HL-60 (cell line): ENCODE measurements around the gene PADI2.
A peak's percentile ranks its signal among the peaks of the same experiment; 100 is the strongest.

Source experiments
- DNase-seq, 2 experiments: peaks; one replicate each; pipeline ENCODE4 v3.0.0-alpha.2; 2010 to 2020; ENCODE audit warnings: low read depth in 1 of 2, low spot score in 1 of 2
- H3K27ac ChIP-seq: fragments of 250-450 bp; sonication (Bioruptor Pico); replicated peaks from 2 replicates; pipeline ENCODE4 v1.5.1; 2020; ENCODE audit warnings: mild to moderate bottlenecking, moderate library complexity
- H3K27me3 ChIP-seq: fragments of 250-450 bp; sonication (Bioruptor Pico); 2 replicates; pipeline ENCODE4 v1.5.1; 2021; ENCODE audit warnings: mild to moderate bottlenecking, moderate library complexity; ENCODE audit not compliant: insufficient read depth, poor library complexity, severe bottlenecking
- H3K4me3 ChIP-seq: replicated peaks from 2 replicates; pipeline ENCODE4 v1.5.1; 2011; ENCODE audit warnings: mild to moderate bottlenecking, control low read depth, low read length; ENCODE audit not compliant: insufficient read depth
- GABPA ChIP-seq: IDR thresholded peaks from 2 replicates; pipeline ENCODE4 v1.6.1; 2012; ENCODE audit warnings: low read depth
- POLR2AphosphoS5 ChIP-seq: IDR thresholded peaks from 2 replicates; pipeline ENCODE4 v1.6.1; 2012; ENCODE audit warnings: low read depth
- SPI1 ChIP-seq: IDR thresholded peaks from 2 replicates; pipeline ENCODE4 v1.6.1; 2012; ENCODE audit warnings: low read depth, mild to moderate bottlenecking, borderline replicate concordance
- TF ChIP-seq, protein P1 (sequence below): IDR thresholded peaks from 2 replicates; pipeline ENCODE4 v1.6.1; 2012; ENCODE audit warnings: low read depth; ENCODE audit not compliant: insufficient replicate concordance
- TF ChIP-seq, protein P2 (sequence below): IDR thresholded peaks from one replicate; pipeline ENCODE4 v1.5.1; 2011; ENCODE audit warnings: low read length, control low read depth, inconsistent platforms; ENCODE audit not compliant: insufficient read depth

PADI2 gene

DNA sequence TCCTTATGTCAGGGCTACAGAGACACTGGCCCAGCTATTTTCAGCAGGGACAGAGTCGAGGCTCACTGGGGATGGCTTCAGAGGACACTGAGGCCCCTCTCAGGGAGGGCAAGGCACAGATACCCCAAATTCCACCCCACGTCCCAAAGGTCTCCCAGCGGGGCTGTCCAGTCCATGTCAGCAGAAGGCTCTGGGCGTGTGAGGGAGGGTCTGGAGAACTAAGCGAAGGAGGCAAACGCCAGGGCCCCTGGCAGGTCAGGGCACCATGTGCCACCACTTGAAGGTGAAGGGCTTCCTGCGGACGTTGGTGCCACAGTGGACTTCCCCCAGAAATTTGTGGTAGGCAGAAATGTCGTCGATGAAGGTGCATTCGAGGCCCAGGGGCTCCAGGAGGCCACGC lies 50.5 kb downstream of the PADI2 start:
- Histone ChIP-seq H3K27ac (peak overlapping the region; percentile 96), H3K4me3 (no peak overlapping the region), H3K27me3 (no peaks in the 10 kb centered on the region)
- DNase-seq: no peak
- TF ChIP-seq POLR2AphosphoS5: no peak
- TF ChIP-seq GABPA: no peak
- TF ChIP-seq, protein P1, sequence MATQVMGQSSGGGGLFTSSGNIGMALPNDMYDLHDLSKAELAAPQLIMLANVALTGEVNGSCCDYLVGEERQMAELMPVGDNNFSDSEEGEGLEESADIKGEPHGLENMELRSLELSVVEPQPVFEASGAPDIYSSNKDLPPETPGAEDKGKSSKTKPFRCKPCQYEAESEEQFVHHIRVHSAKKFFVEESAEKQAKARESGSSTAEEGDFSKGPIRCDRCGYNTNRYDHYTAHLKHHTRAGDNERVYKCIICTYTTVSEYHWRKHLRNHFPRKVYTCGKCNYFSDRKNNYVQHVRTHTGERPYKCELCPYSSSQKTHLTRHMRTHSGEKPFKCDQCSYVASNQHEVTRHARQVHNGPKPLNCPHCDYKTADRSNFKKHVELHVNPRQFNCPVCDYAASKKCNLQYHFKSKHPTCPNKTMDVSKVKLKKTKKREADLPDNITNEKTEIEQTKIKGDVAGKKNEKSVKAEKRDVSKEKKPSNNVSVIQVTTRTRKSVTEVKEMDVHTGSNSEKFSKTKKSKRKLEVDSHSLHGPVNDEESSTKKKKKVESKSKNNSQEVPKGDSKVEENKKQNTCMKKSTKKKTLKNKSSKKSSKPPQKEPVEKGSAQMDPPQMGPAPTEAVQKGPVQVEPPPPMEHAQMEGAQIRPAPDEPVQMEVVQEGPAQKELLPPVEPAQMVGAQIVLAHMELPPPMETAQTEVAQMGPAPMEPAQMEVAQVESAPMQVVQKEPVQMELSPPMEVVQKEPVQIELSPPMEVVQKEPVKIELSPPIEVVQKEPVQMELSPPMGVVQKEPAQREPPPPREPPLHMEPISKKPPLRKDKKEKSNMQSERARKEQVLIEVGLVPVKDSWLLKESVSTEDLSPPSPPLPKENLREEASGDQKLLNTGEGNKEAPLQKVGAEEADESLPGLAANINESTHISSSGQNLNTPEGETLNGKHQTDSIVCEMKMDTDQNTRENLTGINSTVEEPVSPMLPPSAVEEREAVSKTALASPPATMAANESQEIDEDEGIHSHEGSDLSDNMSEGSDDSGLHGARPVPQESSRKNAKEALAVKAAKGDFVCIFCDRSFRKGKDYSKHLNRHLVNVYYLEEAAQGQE: no peak
- TF ChIP-seq, protein P2, sequence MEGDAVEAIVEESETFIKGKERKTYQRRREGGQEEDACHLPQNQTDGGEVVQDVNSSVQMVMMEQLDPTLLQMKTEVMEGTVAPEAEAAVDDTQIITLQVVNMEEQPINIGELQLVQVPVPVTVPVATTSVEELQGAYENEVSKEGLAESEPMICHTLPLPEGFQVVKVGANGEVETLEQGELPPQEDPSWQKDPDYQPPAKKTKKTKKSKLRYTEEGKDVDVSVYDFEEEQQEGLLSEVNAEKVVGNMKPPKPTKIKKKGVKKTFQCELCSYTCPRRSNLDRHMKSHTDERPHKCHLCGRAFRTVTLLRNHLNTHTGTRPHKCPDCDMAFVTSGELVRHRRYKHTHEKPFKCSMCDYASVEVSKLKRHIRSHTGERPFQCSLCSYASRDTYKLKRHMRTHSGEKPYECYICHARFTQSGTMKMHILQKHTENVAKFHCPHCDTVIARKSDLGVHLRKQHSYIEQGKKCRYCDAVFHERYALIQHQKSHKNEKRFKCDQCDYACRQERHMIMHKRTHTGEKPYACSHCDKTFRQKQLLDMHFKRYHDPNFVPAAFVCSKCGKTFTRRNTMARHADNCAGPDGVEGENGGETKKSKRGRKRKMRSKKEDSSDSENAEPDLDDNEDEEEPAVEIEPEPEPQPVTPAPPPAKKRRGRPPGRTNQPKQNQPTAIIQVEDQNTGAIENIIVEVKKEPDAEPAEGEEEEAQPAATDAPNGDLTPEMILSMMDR: no peak

DNA sequence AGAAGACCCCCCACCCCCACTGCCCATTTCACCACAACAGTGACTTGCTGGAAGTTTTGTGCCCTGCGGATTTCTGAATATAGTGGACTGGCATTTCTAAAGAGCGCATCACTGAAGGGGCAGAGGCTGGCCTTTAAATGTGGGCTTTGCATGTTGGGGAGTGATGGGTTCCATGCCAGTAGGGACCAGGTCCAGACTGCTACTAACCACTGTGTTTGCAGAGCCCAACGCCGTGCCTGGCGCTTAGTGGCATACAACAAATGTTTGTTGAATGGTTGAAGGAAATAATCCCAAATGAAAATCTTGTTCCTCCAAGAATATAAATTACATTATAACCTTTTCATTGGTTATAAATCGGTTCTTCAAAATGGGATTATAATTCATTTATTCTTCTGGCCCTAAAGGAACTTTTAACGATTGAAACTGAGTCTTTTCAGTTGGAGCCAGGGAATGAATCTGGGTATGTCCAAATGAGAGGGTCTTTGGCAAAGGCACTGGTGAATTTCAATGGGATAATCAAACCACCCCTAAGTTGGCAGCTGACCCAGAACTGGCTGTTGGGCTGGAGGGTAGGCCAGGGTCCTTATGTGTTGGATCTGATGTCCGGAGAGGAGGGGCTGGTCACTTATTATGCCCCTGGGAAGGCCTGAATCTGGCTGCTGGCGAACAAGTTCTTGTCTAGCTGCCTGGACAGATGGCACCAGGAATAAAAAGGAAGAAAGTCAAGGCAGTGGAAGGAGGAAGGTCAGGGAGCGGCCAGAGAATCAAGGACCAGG lies 51.6 kb downstream of the PADI2 start:
- H3K27me3 ChIP-seq: no peaks in the 10 kb centered on the region
- no peak for DNase-seq
- TF ChIP-seq POLR2AphosphoS5 (no peak), GABPA (no peak), SPI1 (no peak)
- TF ChIP-seq, protein P1: no peak
- TF ChIP-seq, protein P2: no peak
- no peak overlapping the region for H3K4me3 ChIP-seq
- H3K27ac ChIP-seq: peak overlapping the region; percentile 96

DNA sequence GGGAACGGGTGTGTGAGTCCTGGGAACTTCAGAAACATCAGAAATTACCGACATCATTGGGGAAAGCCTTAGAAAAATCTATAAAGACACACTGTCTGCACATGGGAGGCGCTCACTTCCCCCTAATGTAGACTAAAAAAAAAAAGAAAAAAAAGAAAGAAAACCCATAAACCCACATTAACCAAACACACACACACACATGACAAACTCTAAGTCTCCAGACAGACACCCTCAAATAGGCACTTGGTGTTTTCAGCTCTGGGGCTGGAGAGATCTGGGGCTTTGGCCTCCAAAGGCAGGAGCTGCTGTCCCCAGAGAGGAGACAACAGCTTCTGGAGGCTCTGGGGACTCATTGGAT lies 52.2 kb downstream of the PADI2 start:
- no peaks in the 10 kb centered on the region for H3K27me3 ChIP-seq
- TF ChIP-seq SPI1: peak; percentile 58; the same call in 1 of the 2 replicates
- TF ChIP-seq, protein P1: no peak
- H3K4me3 ChIP-seq: no peak overlapping the region
- H3K27ac ChIP-seq: peak overlapping the region; percentile 96
- DNase-seq: peak in 1 of 2 experiments; percentile 73
